Neutrophil (primary cell): ENCODE data around the gene ZBTB48.

Experiments used
- H3K27ac ChIP-seq: fragments of 200-600 bp; sonication (generic); 2 replicates; pipeline ENCODE4 v1.5.1; 2016; ENCODE audit warnings: mild to moderate bottlenecking, moderate library complexity
- H3K27me3 ChIP-seq: fragments of 200-600 bp; sonication (generic); 2 replicates; pipeline ENCODE4 v1.6.0; 2016; ENCODE audit warnings: mild to moderate bottlenecking
- H3K36me3 ChIP-seq: fragments of 200-600 bp; sonication (generic); 2 replicates; pipeline ENCODE4 v1.5.1; 2017
- H3K4me1 ChIP-seq, 2 experiments: fragments of 200-600 bp in 1 of 2; sonication (generic) in 1 of 2; 1 replicate in 1 of 2; 2 replicates in 1 of 2; pipeline versions ENCODE4 v1.5.1 to v1.6.1; 2013 to 2016; ENCODE audit warnings: low read depth in 1 of 2, low read length in 1 of 2, mild to moderate bottlenecking in 1 of 2, moderate library complexity in 1 of 2; ENCODE audit not compliant: control insufficient read depth in 1 of 2, insufficient read depth in 1 of 2
- H3K4me3 ChIP-seq, 2 experiments: fragments of 200-600 bp in 1 of 2; sonication (generic) in 1 of 2; 1 replicate in 1 of 2; 2 replicates in 1 of 2; pipeline ENCODE4 v1.5.1; 2013 to 2016; ENCODE audit warnings: low read depth in 1 of 2, low read length in 1 of 2, mild to moderate bottlenecking in 1 of 2, moderate library complexity in 1 of 2
- H3K9me3 ChIP-seq: fragments of 200-600 bp; sonication (generic); 2 replicates; pipeline ENCODE4 v1.5.1; 2016
- TF ChIP-seq, protein P1 (sequence below): fragments of 200-600 bp; sonication (generic); IDR thresholded peaks from 2 replicates; pipeline ENCODE4 v1.5.1; 2016; ENCODE audit warnings: antibody characterized with exemption

ZBTB48 gene

DNA sequence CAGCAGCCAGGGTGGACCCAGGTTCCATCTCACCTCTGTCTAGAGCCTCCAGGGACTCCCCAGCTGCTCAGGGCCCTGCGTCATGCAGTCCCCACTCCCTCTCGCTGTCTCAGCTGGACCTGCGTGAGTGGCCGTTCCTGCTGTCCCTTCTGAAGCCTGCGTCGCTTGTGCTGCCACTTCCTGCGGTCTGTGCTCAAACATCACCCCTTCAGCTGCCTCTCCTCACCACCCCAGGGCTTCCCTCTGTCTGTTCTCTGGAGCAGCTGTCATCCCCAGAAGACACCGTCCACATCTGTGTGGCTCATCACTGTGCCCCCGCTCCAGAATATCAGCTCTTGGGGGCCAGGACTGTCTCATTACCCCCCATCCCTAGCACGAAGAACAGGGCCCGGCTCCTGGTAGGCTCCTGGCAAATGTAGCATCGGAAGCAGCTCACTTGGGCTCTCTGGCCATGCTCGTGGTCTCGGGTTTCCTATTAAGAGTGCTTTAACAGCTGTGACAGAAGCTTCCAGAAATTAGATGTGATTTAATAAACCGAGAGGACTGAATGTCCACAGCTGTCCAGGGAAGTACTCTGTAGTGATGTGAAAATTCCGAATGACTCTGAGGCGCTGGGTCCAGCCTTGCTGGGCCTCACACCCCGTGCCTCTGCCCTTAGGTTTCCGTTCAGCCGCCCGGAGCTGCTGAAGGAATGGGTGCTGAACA, 48.2 kb downstream of the ZBTB48 start:
- peaks cover 13 to 17% of the 10 kb centered on the region in 2 experiments for H3K4me1 ChIP-seq
- TF ChIP-seq, protein P1, sequence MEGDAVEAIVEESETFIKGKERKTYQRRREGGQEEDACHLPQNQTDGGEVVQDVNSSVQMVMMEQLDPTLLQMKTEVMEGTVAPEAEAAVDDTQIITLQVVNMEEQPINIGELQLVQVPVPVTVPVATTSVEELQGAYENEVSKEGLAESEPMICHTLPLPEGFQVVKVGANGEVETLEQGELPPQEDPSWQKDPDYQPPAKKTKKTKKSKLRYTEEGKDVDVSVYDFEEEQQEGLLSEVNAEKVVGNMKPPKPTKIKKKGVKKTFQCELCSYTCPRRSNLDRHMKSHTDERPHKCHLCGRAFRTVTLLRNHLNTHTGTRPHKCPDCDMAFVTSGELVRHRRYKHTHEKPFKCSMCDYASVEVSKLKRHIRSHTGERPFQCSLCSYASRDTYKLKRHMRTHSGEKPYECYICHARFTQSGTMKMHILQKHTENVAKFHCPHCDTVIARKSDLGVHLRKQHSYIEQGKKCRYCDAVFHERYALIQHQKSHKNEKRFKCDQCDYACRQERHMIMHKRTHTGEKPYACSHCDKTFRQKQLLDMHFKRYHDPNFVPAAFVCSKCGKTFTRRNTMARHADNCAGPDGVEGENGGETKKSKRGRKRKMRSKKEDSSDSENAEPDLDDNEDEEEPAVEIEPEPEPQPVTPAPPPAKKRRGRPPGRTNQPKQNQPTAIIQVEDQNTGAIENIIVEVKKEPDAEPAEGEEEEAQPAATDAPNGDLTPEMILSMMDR: no peak
- H3K27ac ChIP-seq: no peak overlapping the region
- peaks cover 49% of the 10 kb centered on the region for H3K36me3 ChIP-seq
- H3K4me3 ChIP-seq: no peak overlapping the region
- no peaks in the 10 kb centered on the region for H3K9me3 ChIP-seq
- H3K27me3 ChIP-seq: no peaks in the 10 kb centered on the region

DNA sequence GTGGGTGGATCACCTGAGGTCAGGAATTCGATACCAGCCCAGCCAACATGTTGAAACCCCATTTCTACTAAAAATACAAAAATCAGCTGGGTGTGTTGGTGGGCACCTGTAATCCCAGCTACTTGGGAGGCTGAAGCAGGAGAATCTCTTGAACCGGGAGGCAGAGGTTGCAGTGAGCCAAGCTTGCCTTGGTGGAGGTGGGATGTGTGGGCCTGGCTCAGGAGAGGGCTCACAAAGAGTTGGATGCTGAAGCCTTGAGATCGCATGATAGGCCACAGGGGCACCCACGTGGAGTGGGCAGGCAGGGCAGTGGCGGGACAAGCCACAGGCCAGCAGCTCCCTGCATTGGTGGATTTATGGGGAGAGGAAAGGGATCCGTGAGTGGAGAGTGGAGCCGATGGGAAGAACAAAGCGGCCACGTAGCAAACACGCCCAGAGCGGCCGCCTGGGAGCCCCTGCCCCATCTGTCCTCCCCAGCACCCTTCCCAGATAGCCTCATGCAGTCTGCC, 49.2 kb downstream of the ZBTB48 start:
- TF ChIP-seq, protein P1: no peak
- Histone ChIP-seq H3K4me3 (no peak overlapping the region), H3K9me3 (no peaks in the 10 kb centered on the region), H3K27me3 (no peaks in the 10 kb centered on the region), H3K36me3 (peaks cover 59% of the 10 kb centered on the region), H3K4me1 (peaks cover 13 to 17% of the 10 kb centered on the region in 2 experiments), H3K27ac (no peak overlapping the region)

DNA sequence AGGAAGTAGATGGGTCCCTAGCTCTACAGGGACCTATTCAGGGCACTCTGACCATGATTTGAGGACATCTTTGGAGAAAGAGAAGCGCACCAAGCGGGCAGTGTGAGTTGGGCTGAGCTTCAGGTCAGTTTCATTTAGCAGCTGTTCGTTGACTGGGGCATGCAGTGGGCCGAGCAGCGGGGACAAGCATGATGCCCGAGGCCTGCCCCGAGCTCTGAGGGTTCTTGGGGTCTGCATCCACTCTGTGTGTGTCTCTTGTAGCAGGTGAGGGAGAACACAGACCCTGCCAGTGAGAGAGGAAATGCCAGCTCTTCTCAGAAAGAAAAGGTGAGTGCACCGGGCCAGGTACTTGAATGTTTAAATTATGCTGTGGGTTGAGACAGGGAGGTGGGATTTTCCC, 50.2 kb downstream of the ZBTB48 start:
- Histone ChIP-seq H3K27ac (no peak overlapping the region), H3K9me3 (no peaks in the 10 kb centered on the region), H3K27me3 (no peaks in the 10 kb centered on the region), H3K36me3 (peaks cover 69% of the 10 kb centered on the region), H3K4me1 (peaks cover 9 to 13% of the 10 kb centered on the region in 2 experiments), H3K4me3 (no peak overlapping the region)
- TF ChIP-seq, protein P1: no peak

DNA sequence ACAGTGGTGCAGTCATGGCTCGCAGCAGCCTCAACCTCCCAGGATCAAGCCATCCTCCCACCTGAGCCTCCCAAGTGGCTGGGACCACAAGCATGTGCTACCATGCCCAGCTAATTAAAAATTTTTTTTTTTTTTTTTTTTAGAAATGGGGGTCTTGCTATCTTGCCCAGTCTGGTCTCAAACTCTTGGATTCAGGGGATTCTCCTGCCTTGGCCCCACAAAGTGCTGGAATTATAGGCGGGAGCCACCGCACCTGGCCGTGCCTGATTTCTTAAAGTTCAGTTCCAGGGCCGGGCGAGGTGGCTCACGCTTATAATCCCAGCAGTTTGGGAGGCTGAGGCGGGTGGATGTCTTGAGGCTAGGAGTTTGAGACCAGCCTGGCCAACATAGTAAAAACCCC, 51.3 kb downstream of the ZBTB48 start:
- Histone ChIP-seq H3K4me1 (peaks cover 3 to 5% of the 10 kb centered on the region in 2 experiments), H3K27ac (no peak overlapping the region), H3K9me3 (no peaks in the 10 kb centered on the region), H3K27me3 (no peaks in the 10 kb centered on the region), H3K36me3 (peaks cover 79% of the 10 kb centered on the region), H3K4me3 (no peak overlapping the region)
- TF ChIP-seq, protein P1: no peak

DNA sequence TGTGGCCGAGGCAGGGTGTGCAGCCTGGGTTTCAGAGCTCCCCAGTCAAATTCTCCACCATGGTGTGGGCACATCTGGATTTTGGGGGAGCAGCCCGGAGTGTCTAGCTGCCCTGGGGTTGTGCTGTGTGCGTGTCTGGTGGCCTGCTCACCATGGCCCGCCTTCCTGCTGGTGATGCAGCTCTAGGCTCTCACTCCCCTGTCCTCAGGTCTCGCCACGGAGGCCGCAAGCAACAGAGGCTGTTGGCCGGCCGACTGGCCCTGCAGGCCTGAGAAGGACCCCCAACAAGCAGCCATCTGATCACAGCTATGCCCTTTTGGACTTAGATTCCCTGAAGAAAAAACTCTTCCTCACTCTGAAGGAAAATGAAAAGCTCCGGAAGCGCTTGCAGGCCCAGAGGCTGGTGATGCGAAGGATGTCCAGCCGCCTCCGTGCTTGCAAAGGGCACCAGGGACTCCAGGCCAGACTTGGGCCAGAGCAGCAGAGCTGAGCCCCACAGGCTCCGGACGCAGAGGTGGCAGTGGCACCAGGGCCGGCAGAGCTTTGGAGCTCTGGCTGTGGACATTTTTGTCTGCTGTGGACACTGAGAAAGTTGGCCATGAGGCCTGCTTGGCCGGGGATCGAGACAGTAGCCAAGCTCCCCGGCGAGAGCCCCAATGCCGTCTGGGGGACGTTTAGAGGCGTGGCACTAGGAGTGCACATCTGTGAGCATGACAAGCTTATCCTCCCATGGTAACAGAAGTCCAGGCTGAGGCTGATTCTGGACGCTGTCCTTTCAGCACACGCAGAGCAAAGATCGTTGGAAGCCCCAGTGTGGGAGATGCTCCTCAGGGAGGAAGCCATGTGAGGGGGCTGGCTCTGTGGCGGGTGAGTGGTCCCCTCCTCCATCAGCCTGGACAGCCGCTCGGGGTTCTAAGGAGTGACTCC, 53.1 kb downstream of the ZBTB48 start:
- peaks cover 96% of the 10 kb centered on the region for H3K36me3 ChIP-seq
- no peaks in the 10 kb centered on the region for H3K4me1 ChIP-seq
- TF ChIP-seq, protein P1: no peak
- H3K27me3 ChIP-seq: no peaks in the 10 kb centered on the region
- no peak overlapping the region for H3K27ac ChIP-seq
- no peak overlapping the region for H3K4me3 ChIP-seq
- no peaks in the 10 kb centered on the region for H3K9me3 ChIP-seq
